Progenitor cell of endocrine pancreas (in vitro differentiated cells): ENCODE measurements around the gene MZT1. TPM values are rescaled to one million over a fixed set of nuclear protein-coding genes. Genes with fewer than 3 reads are reported as not detected.

Source experiments
- DNase-seq: peaks from one replicate; pipeline ENCODE4 v3.0.0; 2021; ENCODE audit warnings: low spot score; ENCODE audit not compliant: unreplicated experiment
- H3K27ac Mint-ChIP-seq: 2 replicates; pipeline ENCODE4 v1.8.0; 2021; ENCODE audit warnings: mild to moderate bottlenecking, moderate library complexity, mixed read lengths
- H3K27me3 Mint-ChIP-seq: 2 replicates; pipeline ENCODE4 v1.8.0; 2021; ENCODE audit warnings: mixed read lengths
- H3K36me3 Mint-ChIP-seq: 2 replicates; pipeline ENCODE4 v1.8.0; 2022; ENCODE audit warnings: mixed read lengths; ENCODE audit not compliant: insufficient read depth
- H3K4me1 Mint-ChIP-seq: 2 replicates; pipeline ENCODE4 v1.8.0; 2021; ENCODE audit warnings: low read depth, mixed read lengths
- H3K4me3 Mint-ChIP-seq: 2 replicates; pipeline ENCODE4 v1.8.0; 2021; ENCODE audit warnings: low read depth, mild to moderate bottlenecking, moderate library complexity, mixed read lengths
- H3K9me3 Mint-ChIP-seq: 2 replicates; pipeline ENCODE4 v1.8.0; 2021; ENCODE audit warnings: low read depth, mixed read lengths
- total RNA-seq: library from RNA; stranded (reverse); gene quantifications from 2 replicates; pipeline ENCODE4 v1.2.1, GENCODE V29; 2021
- TF ChIP-seq, protein P1 (sequence below): fragments of 200-600 bp; sonication (generic); IDR thresholded peaks from one replicate; pipeline ENCODE4 v1.5.0; 2021; ENCODE audit warnings: antibody characterized with exemption, mild to moderate bottlenecking; ENCODE audit not compliant: unreplicated experiment

The MZT1 gene
- total RNA-seq, 1 donor from 2014 or later, result 9.8 TPM

DNA sequence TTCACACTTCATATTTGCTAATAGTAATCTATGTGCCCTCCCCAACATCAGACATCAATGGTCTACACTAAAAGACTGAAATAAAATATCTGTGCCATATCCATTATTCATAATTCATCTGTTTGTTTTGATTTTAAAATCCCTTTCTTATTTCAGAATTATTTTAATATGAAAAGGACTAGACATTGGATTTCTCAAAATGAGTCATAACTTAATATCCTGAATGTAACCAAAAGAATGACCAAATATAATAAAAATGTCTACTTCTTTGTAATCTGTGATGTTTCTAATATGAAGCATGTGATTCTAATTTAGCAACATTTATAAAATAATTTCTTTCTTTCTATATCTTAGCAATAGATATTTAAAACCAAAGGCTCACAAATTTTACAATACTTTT is 64.9 kb downstream of the MZT1 start:
- H3K4me1 Mint-ChIP-seq, result no peaks in the 10 kb centered on the region
- H3K27ac Mint-ChIP-seq, result no peak overlapping the region
- no peak for DNase-seq
- TF ChIP-seq, protein P1, sequence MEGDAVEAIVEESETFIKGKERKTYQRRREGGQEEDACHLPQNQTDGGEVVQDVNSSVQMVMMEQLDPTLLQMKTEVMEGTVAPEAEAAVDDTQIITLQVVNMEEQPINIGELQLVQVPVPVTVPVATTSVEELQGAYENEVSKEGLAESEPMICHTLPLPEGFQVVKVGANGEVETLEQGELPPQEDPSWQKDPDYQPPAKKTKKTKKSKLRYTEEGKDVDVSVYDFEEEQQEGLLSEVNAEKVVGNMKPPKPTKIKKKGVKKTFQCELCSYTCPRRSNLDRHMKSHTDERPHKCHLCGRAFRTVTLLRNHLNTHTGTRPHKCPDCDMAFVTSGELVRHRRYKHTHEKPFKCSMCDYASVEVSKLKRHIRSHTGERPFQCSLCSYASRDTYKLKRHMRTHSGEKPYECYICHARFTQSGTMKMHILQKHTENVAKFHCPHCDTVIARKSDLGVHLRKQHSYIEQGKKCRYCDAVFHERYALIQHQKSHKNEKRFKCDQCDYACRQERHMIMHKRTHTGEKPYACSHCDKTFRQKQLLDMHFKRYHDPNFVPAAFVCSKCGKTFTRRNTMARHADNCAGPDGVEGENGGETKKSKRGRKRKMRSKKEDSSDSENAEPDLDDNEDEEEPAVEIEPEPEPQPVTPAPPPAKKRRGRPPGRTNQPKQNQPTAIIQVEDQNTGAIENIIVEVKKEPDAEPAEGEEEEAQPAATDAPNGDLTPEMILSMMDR, result no peak
- no peaks in the 10 kb centered on the region for H3K36me3 Mint-ChIP-seq
- no peaks in the 10 kb centered on the region for H3K9me3 Mint-ChIP-seq
- H3K27me3 Mint-ChIP-seq, result no peaks in the 10 kb centered on the region
- H3K4me3 Mint-ChIP-seq, result no peak overlapping the region

Other genes with a start within 250 kb of the MZT1 start
- gene BORA, start 294 bp upstream of the MZT1 start, total RNA-seq, result 10.8 and 12.4 TPM in 2 replicates
- gene DIS3, start 54.3 kb upstream of the MZT1 start, total RNA-seq, result 29.0 and 29.7 TPM in 2 replicates
- gene PIBF1, start 54.5 kb upstream of the MZT1 start, total RNA-seq, result 28.7 and 30.4 TPM in 2 replicates